Astrocyte of the spinal cord (primary cell): Measurements from ENCODE around the gene ZNF624.

Experiments
- DNase-seq: peaks from one replicate; pipeline ENCODE4 v3.0.0; 2011; ENCODE audit warnings: low read depth, low spot score
- H3K4me3 ChIP-seq: 2 replicates; pipeline ENCODE4 v1.5.1; 2011; ENCODE audit warnings: low read depth, mild to moderate bottlenecking, low read length, moderate library complexity
- in situ Hi-C: cut with HindIII; loops from 2 replicates; pipeline ENCODE4 v1.10.0; 2017; ENCODE audit warnings: low sequenced_read_pairs
- TF ChIP-seq, protein P1 (sequence below): IDR thresholded peaks from 2 replicates; pipeline ENCODE4 v1.5.1; 2012; ENCODE audit warnings: low read depth, mild to moderate bottlenecking, low read length, inconsistent platforms

Gene ZNF624

DNA sequence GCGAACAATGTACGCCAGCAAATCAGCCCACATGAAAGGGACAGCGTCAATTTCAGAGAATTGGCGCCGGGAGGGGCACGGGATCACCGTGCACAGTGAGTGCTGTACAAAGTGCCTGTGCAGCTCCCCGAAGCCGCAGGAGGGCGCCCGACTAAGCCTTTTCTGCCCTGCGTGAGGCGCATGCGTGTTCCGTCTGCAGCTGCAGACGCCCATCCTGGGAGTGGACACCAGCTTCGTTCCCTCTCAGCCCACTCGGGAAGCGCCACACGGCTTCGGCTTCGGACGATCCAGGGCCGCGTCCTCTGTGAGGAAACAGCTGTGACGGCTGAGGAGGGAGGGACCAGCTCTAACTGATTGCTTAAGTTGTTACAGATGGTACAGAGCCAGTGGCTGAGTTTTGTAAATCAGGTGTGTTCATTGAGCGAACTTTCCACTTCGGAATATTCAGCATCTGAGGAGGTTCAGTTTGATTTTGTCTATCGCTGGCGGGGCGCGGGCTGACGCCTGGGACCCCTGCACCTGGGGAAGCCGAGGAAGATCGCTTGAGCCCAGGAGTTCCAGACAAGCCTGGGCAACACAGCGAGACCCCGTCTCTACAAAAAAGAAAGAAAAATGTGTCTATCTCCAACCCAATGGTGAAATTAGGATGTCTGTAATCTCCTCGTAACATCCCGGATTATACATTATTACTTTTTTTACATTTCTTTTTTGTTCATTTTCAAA, 69.2 kb downstream of the ZNF624 start:
- peak overlapping the region; percentile 35 for H3K4me3 ChIP-seq
- in situ Hi-C loops, result no loop called here
- DNase-seq, result peak; percentile 85
- TF ChIP-seq, protein P1, sequence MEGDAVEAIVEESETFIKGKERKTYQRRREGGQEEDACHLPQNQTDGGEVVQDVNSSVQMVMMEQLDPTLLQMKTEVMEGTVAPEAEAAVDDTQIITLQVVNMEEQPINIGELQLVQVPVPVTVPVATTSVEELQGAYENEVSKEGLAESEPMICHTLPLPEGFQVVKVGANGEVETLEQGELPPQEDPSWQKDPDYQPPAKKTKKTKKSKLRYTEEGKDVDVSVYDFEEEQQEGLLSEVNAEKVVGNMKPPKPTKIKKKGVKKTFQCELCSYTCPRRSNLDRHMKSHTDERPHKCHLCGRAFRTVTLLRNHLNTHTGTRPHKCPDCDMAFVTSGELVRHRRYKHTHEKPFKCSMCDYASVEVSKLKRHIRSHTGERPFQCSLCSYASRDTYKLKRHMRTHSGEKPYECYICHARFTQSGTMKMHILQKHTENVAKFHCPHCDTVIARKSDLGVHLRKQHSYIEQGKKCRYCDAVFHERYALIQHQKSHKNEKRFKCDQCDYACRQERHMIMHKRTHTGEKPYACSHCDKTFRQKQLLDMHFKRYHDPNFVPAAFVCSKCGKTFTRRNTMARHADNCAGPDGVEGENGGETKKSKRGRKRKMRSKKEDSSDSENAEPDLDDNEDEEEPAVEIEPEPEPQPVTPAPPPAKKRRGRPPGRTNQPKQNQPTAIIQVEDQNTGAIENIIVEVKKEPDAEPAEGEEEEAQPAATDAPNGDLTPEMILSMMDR, result peak; percentile 95

DNA sequence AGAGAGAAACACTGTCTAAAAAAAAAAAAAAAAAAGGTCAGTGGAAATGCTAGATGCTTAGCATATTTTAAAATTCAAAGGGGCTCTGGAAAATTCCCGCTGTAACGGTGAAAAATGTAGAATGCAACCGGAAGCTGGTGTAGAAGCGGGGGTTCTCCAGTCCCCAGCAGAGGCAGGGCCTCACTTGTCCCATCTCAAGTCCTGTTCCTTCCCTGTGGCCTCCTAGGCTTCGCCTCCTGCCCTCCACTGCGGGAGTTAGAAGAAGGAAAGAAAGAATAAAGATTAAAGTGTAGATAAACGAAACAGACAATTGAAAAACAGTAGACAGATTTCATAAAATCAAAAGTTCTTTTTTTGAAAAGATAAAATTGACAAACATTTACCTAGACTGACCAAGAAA, 69.9 kb downstream of the ZNF624 start:
- no peak overlapping the region for H3K4me3 ChIP-seq
- TF ChIP-seq, protein P1, result no peak
- DNase-seq, result no peak
- in situ Hi-C loops, result no loop called here

DNA sequence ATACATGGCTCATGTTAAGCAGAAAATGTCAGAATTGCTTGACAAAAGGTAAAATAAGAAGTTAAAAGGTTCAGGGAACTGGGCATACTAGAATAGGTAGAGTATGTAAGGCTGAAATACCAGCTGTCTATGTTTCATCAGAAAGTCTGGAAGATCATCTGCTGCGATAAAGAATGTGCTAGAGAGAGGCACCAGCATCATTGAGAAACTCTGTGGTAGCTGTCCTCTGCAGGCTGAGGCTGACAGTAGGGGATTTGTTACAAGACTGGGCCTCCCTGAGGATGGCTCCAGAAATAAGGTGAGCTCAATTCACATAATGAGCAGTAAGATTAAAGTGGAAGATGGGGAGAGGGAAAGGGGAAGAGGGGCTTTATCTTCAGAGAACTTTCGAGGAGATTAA, 80.2 kb downstream of the ZNF624 start:
- in situ Hi-C loops, result no loop called here
- no peak overlapping the region for H3K4me3 ChIP-seq
- TF ChIP-seq, protein P1, result no peak
- no peak for DNase-seq
